HG03135 (cell line): ENCODE results near the gene MYDGF.

ENCODE experiments used
- ATAC-seq: cut with Tn5 transposase; IDR thresholded peaks from one replicate; pipeline ENCODE4 v1.9.1; 2021; ENCODE audit warnings: mild to moderate bottlenecking, moderate library complexity; ENCODE audit not compliant: unreplicated experiment

The MYDGF gene

DNA sequence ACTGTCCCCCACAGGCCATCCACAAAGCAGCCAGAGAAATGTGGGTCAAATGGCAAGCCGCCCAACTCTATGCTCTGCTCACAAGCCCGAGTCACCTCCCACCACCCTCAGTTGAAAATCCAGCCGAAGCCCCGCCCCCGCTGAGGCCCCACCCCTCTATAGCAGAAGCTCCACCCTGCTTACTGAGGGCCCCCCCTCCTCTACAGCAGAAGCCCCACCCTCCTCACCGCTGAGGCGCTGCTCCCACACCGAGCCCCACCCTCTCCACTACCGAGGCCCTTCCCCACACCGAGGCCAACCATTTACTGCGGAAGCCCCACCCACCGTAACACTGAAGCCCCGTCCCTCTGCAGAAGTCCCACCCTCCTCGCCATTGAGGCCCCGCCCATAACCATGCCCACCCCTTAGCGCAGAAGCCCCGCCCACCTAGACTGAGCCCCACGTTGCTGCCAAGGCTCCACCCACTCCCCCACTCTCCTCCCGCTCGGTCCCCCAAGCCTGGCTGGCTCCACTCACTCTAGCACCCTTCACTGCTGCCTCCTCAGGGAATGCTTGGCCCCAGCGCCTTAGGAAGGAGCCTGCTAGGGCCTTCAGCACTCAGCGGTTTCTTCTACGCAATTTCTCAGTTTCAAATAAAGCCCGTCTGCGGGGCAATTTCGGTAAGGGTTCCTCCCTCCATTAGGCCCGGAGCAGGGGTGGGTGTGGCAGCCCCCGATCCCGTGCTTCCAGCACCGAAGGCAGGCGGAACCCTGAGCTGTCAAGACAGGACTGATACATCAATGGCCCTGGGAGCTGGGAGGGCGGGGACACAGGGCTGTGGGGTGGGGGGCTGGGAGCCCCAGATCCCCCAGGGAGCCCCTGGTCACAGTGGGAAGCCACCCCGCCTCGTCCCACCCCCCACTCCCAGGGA lies 9.0 kb upstream of the MYDGF start:
- ATAC-seq = no peak

DNA sequence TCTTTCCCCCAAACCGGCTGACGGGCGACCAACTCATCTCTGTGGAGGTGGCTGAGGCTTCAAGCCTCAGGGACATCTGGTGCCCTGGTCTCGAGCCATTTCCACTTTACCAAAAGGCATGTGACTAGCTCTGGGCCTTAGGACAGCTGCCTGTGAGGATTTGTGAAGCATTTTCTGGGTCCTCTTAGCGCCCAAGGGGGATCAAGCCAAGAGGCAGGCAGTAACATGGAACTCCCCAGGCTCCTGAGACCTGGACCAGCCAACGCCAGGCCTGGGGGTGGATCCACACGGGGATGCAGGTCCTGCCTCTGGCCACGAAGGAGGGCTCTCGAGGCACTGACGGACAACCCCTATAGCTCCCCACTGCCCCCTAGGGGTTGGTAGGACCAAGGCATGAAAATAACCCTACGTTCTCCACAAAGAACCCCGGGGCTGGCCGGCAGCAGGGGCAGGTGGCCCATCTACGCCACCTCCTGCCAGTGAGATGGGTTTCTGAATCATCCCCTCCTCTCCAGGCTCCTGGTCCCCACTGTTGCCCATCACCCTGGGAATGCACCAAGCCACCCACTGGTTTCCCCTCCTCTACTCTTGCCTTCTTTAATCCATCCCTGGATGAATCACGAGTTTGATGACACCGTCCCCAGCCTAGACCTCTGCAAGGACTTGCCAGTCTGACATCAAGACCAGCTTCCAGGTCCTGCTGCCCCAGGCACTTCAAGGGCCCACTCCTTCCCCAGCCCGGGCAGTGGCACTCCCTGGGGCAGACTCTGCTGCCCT lies 7.0 kb upstream of the MYDGF start:
- no peak for ATAC-seq

DNA sequence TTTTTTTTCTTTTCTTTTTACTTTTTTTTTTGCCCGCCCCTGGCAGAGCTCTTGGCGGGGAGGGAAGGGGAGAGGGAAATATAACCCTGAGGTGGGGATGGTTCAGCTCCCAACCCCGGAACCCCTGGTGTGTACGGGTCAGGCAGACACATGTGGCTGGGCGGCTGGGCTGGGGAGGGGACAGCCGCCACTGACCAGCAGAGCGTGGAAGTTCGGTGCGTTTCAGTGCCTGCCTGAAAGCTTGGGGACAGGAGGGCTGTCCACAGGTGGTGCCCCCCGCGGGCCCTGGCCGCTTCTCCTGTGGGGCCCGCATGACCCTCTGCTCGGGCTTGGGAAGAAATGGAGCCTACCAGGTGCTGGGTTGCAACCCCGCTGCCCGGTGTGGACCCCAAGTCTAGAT lies 5.2 kb upstream of the MYDGF start:
- ATAC-seq = no peak

DNA sequence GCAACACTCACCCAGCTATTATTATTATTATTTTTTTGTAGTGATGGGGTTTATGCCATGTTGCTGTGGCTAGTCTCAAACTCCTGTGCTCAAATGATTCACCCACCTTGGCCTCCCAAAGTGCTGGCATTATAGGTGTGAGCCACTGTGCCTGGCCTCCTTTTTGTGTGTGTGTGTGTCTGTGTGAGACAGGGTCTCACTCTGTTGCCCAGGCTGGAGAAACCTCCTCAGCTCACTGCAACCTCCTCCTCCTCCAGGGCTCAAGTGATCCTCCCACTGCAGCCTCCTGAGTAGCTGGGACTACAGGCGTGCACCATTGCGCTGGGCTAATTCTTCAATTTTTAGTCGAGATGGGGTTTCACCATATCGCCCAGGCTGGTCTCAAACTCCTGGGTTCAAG lies 3.6 kb upstream of the MYDGF start:
- no peak for ATAC-seq

DNA sequence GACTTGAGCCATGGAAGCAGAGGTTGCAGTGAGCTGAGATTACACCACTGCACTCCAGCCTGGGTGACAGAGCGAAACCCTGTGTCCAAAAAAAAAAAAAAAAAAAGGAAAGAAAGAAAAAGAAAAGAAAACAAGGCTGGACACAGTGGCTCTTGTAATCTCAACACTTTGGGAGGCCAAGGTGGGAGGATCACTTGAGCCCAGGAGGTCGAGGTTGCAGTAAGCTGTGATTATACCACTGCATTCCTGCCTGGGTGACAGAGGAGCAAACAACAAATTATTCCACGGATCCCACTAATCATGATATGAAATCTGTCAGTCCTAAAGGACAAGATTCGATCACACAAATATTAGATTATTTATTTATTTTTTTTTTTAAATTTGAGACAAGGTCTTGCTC lies 3.1 kb upstream of the MYDGF start:
- no peak for ATAC-seq

DNA sequence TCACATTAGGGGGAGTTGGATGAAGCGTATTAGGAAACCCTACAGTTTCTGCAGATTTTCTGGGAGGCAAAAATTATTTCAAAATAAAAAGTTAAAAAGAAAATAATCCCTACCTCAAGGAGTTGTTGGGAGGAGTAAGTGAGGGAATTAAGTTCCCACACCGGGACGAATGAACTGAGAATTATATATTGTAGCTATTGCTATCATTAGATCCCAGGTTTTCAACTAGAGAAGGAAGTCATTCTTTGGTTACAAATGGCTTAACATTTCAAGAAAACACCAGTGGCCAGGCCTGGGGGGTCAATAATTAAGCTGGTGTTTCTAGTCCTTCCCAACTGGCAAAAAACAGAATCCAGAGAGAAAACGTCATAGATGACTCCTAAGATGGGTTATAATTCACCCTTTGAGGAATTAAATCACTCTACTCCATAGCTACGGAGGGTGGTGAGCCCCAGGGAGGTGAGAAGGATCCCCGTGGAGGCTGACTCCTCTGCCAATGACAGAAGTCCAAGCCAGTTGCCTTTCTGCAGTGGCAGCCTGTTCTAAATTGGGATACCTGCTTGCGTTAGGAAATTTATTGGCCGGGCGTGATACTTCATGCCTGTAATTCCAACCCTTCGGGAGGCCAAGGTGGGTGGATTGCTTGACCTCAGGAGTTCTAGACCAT lies 1.2 kb upstream of the MYDGF start:
- no peak for ATAC-seq

DNA sequence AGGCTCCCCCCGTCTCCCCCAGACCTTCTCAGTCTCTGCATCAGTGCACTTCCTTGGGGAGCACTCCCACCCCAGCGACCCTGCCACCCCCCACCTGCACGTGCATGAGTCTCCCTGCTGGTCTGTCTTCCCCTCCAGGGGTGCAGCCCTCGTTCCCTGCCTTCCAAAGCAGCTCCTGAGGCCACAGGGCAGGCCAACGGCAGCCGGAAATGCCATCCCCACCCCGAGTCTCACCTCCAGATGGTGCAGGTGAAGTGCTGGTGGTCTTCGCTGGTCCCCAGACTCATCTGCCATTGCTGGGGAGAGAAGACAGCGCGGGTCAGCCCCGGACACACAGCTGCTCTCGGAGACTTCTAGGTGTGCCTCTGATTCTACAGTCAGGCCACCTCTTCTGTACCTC lies 5.5 kb downstream of the MYDGF start:
- no peak for ATAC-seq

DNA sequence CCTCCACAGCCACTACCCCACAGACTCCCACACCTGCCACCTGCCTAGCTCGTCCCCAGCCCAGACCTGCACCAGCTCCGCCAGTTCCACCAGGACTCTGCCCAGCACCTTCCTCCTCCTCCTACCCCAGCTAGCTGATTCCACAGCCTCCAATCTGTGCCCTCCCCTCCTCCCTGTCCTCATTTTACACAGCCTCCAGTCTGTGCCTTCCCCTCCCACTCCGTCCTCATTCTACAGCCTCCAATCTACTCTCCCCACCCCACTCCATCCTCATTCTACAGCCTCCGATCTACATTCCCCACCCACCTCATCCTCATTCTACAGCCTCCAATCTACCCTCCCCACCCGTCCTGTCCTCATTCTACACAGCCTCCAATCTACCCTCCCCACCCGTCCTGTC lies 7.3 kb downstream of the MYDGF start:
- ATAC-seq = no peak

DNA sequence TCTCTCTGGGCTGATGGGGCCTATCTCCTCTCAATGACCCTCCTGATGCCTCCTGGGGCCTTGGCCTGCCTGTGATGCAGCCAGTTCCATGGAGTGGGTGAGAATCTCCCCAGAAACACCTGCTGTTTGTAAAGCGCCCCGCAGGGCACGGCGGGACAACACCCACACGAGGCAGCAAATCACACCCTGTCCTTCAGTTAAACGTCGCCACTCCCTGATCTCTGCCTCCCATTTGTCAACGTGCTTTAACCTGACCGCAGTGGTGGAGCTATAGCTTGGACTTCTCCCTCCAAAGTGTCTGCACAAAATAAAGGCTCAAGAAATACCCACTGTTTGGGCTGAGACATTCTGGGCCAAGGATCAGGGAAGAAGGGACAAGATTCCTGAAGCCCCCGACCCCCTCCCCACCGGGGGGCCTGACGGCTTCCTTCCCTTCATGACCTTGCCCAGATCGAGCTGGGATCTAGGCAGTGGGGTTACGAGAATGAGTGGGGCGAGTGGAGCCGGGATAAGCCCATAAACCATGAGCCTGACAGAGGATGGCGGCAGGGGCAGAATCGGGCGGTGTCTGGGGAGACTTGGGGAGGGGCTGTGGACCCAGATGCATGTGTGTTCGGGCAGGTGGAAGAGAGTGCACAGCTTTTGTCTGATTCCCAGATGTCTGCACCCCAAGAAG lies 8.0 kb downstream of the MYDGF start:
- ATAC-seq = no peak

DNA sequence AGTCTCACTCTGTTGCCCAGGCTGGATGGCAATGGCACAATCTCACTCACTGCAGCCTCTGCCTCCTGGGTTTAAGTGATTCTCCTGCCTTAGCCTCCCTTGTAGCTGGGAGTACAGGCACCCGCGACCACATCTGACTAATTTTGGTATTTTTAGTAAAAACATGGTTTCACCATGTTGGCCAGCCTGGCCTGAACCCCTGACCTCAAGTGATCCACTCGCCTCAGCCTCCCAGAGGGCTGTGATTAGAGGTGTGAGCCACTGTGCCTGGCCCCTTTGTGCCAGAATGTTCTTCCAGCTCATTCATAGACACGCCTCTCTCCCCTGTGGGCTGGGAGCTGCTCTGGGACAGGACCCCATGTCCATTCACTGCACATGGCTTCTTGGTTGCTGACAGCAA lies 9.1 kb downstream of the MYDGF start:
- no peak for ATAC-seq

DNA sequence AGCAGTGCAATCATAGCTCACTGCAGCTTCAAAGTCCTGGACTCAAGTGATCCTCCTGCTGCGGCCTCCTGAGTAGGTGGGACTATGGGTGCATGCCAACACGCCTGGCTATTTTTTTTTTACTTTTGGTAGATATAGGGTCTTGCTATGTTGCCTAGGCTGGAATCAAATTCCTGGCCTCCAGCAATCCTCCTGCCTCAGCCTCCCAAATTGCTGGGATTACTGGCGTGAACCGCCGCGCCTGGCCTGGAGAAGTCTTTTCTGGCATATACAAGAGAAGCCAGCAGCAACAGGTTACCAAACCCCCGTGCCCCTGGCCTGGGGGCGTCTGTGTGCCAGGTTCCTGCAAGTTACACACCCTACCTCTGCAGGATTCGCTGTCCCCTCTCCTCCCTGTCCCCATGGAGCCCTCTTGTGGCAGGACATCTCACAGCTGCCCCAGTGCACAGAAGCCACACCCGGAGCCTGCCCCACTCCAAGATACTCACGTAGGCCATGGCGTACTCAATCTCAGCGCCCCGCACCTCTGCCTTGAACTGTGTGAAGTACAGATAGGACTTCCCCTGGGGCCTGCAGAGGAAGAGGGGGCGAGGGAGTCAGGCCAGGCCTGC lies 9.9 kb downstream of the MYDGF start:
- ATAC-seq = no peak

DNA sequence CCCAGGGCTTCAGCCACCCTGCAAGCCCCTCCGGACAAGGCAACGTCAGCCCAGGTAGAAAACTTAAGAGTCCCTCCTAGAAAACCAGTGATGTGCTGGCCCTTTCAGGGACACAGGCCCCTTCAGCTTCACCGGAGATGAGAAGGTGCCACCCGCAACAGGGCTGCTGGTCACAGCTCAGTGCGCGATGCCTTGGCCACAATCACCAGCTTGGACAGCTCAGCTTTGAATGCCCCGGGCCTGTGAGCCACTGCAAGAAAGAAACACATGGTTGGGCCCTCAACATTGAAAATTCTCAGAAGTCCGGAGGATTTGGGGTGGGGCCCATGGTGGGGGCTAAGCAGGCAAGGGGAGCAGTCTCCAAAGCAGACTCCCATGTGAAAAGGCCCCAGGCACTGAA lies 12.3 kb downstream of the MYDGF start:
- ATAC-seq = no peak

DNA sequence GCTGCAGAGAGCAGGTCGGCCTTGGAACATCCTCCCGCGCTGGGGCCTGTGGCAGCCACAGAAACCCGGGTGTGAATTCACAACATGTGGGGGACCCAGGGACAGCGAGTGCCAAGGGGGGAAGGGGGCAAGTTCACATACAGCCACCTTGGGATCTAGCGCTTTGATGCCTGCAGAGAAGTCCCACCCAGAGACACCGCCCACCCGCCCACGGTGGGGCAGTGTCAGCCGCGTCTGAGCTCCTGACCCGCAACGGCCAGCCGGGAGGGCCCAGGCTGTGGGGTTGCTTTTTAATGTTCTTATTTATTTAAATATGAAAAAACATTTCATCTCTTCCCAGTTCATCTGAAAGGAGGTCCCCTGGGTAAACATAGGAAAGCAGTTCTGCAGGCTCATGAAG lies 12.9 kb downstream of the MYDGF start:
- no peak for ATAC-seq

DNA sequence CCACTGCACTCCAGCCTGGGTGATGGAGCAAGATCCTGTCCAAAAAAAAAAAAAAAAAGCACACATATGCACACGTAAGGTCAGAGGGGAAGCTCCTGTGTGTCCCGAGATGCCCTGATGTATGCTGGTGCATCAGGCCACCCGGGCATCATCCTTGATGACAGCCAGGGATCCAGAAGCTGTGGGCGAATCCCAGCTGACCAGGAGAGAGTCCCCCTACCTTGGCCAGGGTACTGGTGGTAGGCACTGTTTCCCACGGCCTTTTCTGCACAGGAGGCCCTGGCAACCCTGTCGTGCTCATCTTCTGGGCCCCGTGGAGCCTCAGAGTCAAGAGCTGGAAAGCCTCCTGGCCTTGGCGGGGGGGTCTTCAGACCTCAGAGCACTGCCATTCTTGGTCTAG lies 14.0 kb downstream of the MYDGF start:
- ATAC-seq = no peak

DNA sequence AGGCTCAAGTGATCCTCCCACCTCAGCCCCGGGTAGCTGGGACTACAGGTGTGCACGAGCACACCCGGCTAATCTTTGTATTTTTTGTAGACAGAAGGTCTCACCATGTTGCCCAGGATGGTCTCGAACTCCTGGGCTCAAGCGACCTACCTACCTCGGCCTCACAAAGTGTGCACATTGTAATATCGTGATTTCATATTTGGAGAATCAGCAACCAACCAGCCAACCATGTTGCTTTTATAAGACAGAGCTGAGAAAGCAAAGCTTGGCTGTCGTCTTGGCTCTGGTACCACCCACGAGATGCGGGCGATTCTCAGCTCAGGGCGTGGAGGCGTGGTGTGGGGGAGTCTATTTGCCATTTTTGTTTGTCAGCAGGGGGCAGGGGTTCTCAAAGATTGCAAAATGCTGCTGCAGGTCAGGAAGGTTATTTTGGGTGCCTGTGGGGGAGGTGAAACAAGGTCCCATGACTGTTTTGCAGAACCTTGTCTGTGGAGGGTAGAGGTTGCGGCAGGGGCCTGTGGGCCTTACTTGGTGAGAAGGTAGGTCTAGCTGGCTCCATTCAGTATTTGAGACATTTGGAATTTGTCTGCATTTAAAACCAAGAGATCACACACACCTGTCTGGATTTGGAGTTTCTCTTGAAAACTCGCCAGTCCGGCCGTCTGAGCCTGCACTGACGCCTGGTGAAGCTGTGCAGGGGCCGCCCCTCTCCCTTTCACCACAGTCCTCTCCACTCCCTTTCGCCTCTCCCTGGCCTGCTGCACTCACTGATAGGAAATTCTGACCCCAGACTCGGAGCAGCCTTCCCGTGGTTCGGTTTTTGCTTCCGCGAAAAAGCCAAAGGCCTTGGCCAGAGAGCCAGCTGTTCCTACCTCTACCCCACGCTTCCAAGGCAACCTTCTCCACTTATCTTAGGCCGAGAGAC lies 15.4 kb downstream of the MYDGF start:
- no peak for ATAC-seq

DNA sequence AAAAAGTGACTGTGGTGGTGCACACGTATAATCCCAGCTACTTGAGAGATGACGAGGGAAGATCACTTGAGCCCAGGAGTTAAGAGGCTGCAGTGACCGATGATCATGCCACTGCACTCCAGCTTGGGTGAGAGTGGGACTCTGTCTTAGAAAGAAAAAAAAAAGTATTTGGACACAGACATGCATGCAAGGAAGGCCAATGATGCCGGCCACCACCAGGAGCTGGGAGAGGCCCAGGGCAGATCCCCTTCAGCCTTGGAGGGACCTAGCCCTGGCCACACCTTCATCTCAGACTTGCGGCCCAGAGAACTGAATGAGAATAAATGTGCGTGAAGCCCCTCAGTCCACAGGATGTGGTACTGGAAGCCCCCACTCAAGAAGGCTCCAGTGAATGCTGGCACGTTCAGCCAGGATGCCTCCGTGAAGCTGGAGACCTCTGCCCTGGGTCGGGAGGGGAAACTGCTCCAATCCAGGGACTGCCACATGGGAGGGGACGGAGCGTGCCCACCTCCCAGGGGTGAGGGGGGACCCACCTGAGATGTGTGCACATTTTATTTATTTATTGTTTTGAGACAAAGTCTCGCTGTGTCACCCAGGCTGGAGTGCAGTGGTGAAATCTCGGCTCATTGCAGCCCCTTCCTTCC lies 16.2 kb downstream of the MYDGF start:
- ATAC-seq = no peak

DNA sequence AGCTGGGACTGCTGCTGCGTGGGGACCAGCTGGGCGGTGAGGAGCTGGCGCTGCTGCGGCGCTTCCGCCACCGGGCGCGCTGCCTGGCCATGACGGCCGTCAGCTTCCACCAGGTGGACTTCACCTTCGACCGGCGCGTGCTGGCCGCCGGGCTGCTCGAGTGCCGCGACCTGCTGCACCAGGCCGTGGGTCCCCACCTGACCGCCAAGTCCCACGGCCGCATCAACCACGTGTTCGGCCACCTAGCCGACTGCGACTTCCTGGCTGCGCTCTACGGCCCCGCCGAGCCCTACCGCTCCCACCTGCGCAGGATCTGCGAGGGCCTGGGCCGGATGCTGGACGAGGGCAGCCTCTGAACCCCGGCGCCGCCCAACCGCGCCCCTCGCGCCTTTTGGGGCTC lies 18.1 kb downstream of the MYDGF start:
- no peak for ATAC-seq

DNA sequence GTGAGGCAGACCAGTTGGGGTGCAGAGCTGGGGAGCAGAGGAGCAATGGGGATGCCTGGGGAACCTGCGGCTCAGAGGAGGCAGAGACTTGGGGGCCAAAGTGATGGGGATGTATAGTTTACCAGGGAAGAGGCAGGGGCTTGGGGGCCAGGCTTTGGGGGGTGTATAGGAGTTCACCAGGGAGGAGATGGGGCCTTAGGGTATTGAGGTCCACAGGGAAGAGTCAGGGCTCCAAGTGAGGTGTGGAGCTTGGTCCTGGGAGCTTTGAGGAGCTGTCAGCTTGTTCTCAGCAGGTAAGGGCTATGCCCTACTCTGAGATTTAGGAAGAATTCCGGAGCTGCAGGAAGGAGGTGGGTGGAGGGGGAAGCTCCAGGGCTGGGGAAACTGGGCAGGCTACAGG lies 20.0 kb downstream of the MYDGF start:
- ATAC-seq = no peak

DNA sequence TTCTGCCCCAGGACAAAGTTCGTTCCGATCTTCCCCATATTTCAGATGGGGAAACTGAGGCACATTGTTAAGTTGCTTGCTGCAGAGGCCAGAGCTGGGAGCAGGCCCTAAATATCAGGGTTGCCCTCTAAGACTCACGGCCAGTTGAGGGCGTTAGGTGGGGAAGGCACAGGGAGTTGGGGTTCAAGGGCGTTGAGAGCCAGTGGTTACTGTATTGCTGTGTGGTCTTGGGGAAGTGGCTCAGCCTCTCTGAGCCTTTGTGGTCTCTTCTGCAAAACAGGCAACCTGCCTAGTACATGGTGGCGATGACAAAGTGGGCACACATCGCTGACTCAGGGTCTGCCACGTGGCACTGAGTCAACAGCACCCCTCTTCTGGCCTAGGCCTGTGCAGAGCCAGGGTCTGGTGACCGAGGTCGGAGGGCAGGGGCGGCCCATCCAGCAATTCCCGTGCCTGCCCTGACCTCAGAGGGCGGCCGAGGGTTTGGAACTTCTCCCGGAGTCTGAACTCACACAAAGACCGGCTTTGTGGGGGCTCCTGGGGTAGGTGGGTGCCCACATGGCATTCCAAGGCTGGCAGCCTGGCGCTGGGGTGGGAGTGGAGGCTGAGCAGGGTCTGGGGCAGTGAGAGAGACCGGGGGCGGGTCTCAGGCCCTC lies 20.6 kb downstream of the MYDGF start:
- no peak for ATAC-seq
